ENCODE measurements around the gene IRGC.

- TF ChIP-seq POLR2A (IDR thresholded peaks at IDR 0.05) (no peak), CTCF (IDR thresholded peaks at IDR 0.05) (no peak)
Measured at GRCh38 chr19:43700395-43701000, 15.4 kb upstream of the IRGC start.
